Gastroesophageal sphincter (tissue), 4 donors: Measurements from ENCODE around the gene PPP6R3. TPM values are rescaled to one million over a fixed set of nuclear protein-coding genes. Genes with fewer than 3 reads are reported as not detected.

ENCODE experiments used
- ATAC-seq: fragments of 150-250 bp; one replicate; pipeline ENCODE4 v1.9.1; 2016; ENCODE audit warnings: mild to moderate bottlenecking, moderate library complexity
- H3K27ac ChIP-seq, 4 donors: fragments of 200-600 bp; sonication (generic) in 3 of 4; 1 replicate in 3 of 4; 2 replicates in 1 of 4; pipeline ENCODE4 v1.5.1; 2016 to 2019
- H3K27me3 ChIP-seq: fragments of 200-600 bp; sonication (generic); one replicate; pipeline ENCODE4 v1.5.1; 2019
- H3K36me3 ChIP-seq, 2 donors: fragments of 200-600 bp; sonication (generic); one replicate each; pipeline ENCODE4 v1.5.1; 2019; ENCODE audit warnings: control low read depth in 1 of 2
- H3K4me1 ChIP-seq, 3 donors: fragments of 200-600 bp; sonication (generic); 1 replicate in 2 of 3; 2 replicates in 1 of 3; pipeline ENCODE4 v1.5.1; 2016 to 2019; ENCODE audit warnings: control low read depth in 2 of 3
- H3K4me3 ChIP-seq, 2 donors: fragments of 200-600 bp; sonication (generic); one replicate each; pipeline ENCODE4 v1.5.1; 2019; ENCODE audit warnings: mild to moderate bottlenecking in 1 of 2, moderate library complexity in 1 of 2
- H3K9me3 ChIP-seq, 3 donors: fragments of 200-600 bp; sonication (generic); one replicate each; pipeline ENCODE4 v1.5.1; 2017 to 2019; ENCODE audit warnings: control low read depth in 2 of 3
- CTCF ChIP-seq, 4 experiments: fragments of 200-600 bp in 2 of 4; fragments of 450-650 bp in 2 of 4; sonication (generic) in 1 of 4; IDR thresholded peaks; one replicate each; pipeline ENCODE4 v1.5.1; 2017 to 2019; ENCODE audit warnings: antibody characterized with exemption in 4 of 4, mild to moderate bottlenecking in 2 of 4, moderate library complexity in 2 of 4
- EP300 ChIP-seq: sonication (generic); formaldehyde crosslinking; IDR thresholded peaks from one replicate; pipeline ENCODE4 v1.6.1; 2017; ENCODE audit warnings: antibody characterized with exemption, mild to moderate bottlenecking
- POLR2A ChIP-seq, 2 donors: fragments of 450-650 bp; IDR thresholded peaks; one replicate each; pipeline ENCODE4 v1.6.1; 2017; ENCODE audit warnings: antibody characterized with exemption in 2 of 2, mild to moderate bottlenecking in 2 of 2, moderate library complexity in 1 of 2
- POLR2AphosphoS5 ChIP-seq: sonication (generic); formaldehyde crosslinking; IDR thresholded peaks from one replicate; pipeline ENCODE4 v1.6.1; 2017; ENCODE audit warnings: antibody characterized with exemption
- WGBS, 2 donors: methylation state at CpG; one replicate each; pipeline ENCODE4 v1.1.5; 2018; ENCODE audit warnings: low coverage in 1 of 2; 5-methylcytosine and 5-hydroxymethylcytosine counted together
- total RNA-seq, 4 donors: library from RNA; depleted of rRNA; stranded (reverse); fragments of >200 nt; gene quantifications; one replicate each; pipeline ENCODE4 v1.1.0, GENCODE V29; 2016

The PPP6R3 gene
- total RNA-seq, 4 donors from 2014 or later = 128 to 164 (median 144) TPM

DNA sequence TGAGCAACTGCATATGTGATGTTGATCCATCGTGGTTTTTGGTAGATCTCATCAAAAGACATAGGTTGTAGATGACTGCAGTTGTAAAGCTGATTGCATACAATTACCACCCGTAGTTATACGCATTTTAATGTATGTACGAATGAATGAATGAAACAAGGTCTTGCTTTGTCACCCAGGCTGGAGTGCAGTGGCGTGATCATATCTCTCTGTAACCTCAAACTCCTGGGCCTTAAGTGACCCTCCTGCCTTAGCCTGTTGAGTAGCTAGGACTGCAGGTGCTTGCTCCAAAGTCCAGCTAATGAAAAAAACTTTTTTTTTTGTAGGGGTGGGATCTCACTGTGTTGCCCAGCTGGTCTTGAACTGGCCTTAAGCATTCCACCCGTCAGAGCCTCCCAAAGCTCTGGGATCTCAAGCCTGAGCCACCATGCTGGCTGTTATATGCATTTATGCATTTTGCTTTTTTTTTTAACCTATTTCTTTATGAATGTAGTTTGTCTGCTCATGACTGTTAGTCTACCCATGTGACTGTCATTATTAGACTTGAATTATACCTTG lies 53.5 kb downstream of the PPP6R3 start:
- Histone ChIP-seq H3K4me3 (no peak overlapping the region), H3K4me1 (peaks cover 0 to 39% (median 0%) of the 10 kb centered on the region in 3 donors)
- 80 to 83% methylated on average over 3 to 6 of the region's 6 CpGs for WGBS, 2 donors

GRCh38 chr11:68517121-68517741 lies 56.7 kb downstream of the PPP6R3 start:
- H3K27ac ChIP-seq = no peak overlapping the region
- peaks cover 0 to 26% (median 0%) of the 10 kb centered on the region in 3 donors for H3K4me1 ChIP-seq
- H3K36me3 ChIP-seq = peaks cover 0 to 47% of the 10 kb centered on the region in 2 donors
- no peak for ATAC-seq
- no peaks in the 10 kb centered on the region for H3K27me3 ChIP-seq
- no peaks in the 10 kb centered on the region for H3K9me3 ChIP-seq
- no peak overlapping the region for H3K4me3 ChIP-seq
- 85 to 89% methylated on average over 3 to 4 of the region's 5 CpGs for WGBS, 2 donors
- TF ChIP-seq CTCF (IDR thresholded peaks at IDR 0.05) (no peak), POLR2A (IDR thresholded peaks at IDR 0.05) (no peak), POLR2AphosphoS5 (no peak), EP300 (no peak)

More for the DNA sequence above, 53.5 kb downstream of the PPP6R3 start:
- H3K27me3 ChIP-seq = no peaks in the 10 kb centered on the region
- peaks cover 0 to 21% of the 10 kb centered on the region in 2 donors for H3K36me3 ChIP-seq
- TF ChIP-seq POLR2AphosphoS5 (no peak), CTCF (IDR thresholded peaks at IDR 0.05) (no peak), POLR2A (IDR thresholded peaks at IDR 0.05) (no peak), EP300 (no peak)
- H3K27ac ChIP-seq = no peak overlapping the region
- no peak for ATAC-seq
- H3K9me3 ChIP-seq = no peaks in the 10 kb centered on the region

- no peak for TF ChIP-seq CTCF (IDR thresholded peaks at IDR 0.05)
- no peak for TF ChIP-seq POLR2AphosphoS5
- TF ChIP-seq EP300 = no peak
- TF ChIP-seq POLR2A (IDR thresholded peaks at IDR 0.05) = no peak
- Histone ChIP-seq H3K4me3 (no peak overlapping the region), H3K36me3 (peaks cover 0 to 56% of the 10 kb centered on the region in 2 donors), H3K4me1 (peaks cover 0 to 18% (median 0%) of the 10 kb centered on the region in 3 donors), H3K27me3 (no peaks in the 10 kb centered on the region), H3K27ac (no peak overlapping the region), H3K9me3 (no peaks in the 10 kb centered on the region)
- WGBS, 2 donors = 7 to 32% methylated on average over 1 of the region's 1 CpG
- no peak for ATAC-seq
Observed at GRCh38 chr11:68518191-68518590, 57.6 kb downstream of the PPP6R3 start.

DNA sequence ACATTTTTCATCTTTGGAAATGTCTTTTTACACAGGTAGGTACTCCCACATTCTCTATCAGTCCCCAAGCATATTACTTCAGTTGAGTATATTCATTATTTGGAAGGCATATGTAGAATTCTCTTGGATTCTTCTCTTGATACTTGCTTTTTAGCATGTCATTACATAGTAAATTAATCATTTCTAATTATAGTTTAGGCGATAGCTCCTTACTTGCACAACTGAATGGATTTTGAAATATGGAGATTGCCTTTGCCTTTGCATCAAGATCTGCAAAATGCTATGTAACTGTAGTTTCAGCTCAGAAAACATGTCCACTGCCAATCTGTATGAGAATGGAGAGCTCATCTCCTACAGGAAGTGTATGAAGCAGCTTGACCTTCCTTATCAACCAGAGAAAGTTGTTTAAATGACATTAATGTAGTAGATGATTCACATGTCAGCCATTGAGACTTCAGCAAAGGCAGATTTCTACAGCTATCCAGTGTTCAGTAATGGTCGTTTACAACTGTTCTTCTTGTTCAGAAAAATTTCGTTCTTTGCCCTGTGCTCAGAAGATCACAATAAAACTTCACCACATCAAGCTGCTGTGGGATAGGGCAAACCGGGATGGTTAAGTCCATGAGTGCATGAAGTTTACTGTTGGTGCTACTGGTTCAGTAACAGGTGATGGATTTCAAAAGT lies 61.6 kb downstream of the PPP6R3 start:
- no peak for ATAC-seq
- H3K9me3 ChIP-seq = no peaks in the 10 kb centered on the region
- no peak overlapping the region for H3K27ac ChIP-seq
- 72 to 79% methylated on average over 3 to 4 of the region's 4 CpGs for WGBS, 2 donors
- peaks cover 0 to 49% (median 11%) of the 10 kb centered on the region in 3 donors for H3K4me1 ChIP-seq
- no peaks in the 10 kb centered on the region for H3K27me3 ChIP-seq
- no peak for TF ChIP-seq CTCF (IDR thresholded peaks at IDR 0.05)
- TF ChIP-seq POLR2AphosphoS5 = no peak
- TF ChIP-seq POLR2A (IDR thresholded peaks at IDR 0.05) = no peak
- TF ChIP-seq EP300 = no peak
- no peak overlapping the region for H3K4me3 ChIP-seq
- peaks cover 0 to 64% of the 10 kb centered on the region in 2 donors for H3K36me3 ChIP-seq
